ENCODE results near the gene POLR1A.
"Not testable (repeated sequence)": the region's sequence is repeated elsewhere in the genome, so short reads cannot be mapped to it uniquely, and the experiment has no call there.

The POLR1A gene

GRCh38 chr2:85998071-85998991 is 107.4 kb downstream of the POLR1A start:
- no peak for DNase-seq (ENCODE audit: low spot score)

GRCh38 chr2:85997017-85997970 is 108.4 kb downstream of the POLR1A start:
- DNase-seq (ENCODE audit: low spot score): no peak

- DNase-seq (ENCODE audit: low spot score): no peak
Measured at GRCh38 chr2:85996591-85996990, 109.1 kb downstream of the POLR1A start.

- DNase-seq (ENCODE audit: low spot score): no peak
Measured at GRCh38 chr2:85995648-85996529, 109.8 kb downstream of the POLR1A start.

- no peak for DNase-seq (ENCODE audit: low spot score)
Measured at GRCh38 chr2:85994897-85995647, 110.6 kb downstream of the POLR1A start.

GRCh38 chr2:85994421-85994777 is 111.3 kb downstream of the POLR1A start:
- no peak for DNase-seq (ENCODE audit: low spot score)

- no peak for DNase-seq (ENCODE audit: low spot score)
Measured at GRCh38 chr2:85992611-85993010, 113.1 kb downstream of the POLR1A start.

- DNase-seq (ENCODE audit: low spot score): not testable (repeated sequence)
Measured at GRCh38 chr2:85992053-85992452, 113.6 kb downstream of the POLR1A start.

- DNase-seq (ENCODE audit: low spot score): no peak
Measured at GRCh38 chr2:85990084-85990483, 115.6 kb downstream of the POLR1A start.

GRCh38 chr2:85989288-85989865 is 116.3 kb downstream of the POLR1A start:
- no peak for DNase-seq (ENCODE audit: low spot score)

GRCh38 chr2:85988914-85989270 is 116.8 kb downstream of the POLR1A start:
- DNase-seq (ENCODE audit: low spot score): no peak

GRCh38 chr2:85988175-85988913 is 117.3 kb downstream of the POLR1A start:
- DNase-seq (ENCODE audit: low spot score): no peak

- DNase-seq (ENCODE audit: low spot score): no peak
Measured at GRCh38 chr2:85987266-85988174, 118.2 kb downstream of the POLR1A start.

- no peak for DNase-seq (ENCODE audit: low spot score)
Measured at GRCh38 chr2:85986121-85986520, 119.6 kb downstream of the POLR1A start.

- no peak for DNase-seq (ENCODE audit: low spot score)
Measured at GRCh38 chr2:85984788-85985187, 120.9 kb downstream of the POLR1A start.

- DNase-seq (ENCODE audit: low spot score): no peak
Measured at GRCh38 chr2:85983766-85984165, 121.9 kb downstream of the POLR1A start.

GRCh38 chr2:85981579-85982247 is 124.0 kb downstream of the POLR1A start:
- DNase-seq (ENCODE audit: low spot score): no peak

Measured in CD4-positive, alpha-beta T cell treated with Interleukin-6 at 100 ng/mL for 8 hours (primary cell).